ENCODE results near the gene SECTM1. TPM values are rescaled to one million over a fixed set of nuclear protein-coding genes. Genes with fewer than 3 reads are reported as not detected.

SECTM1 gene
- total and polyA plus RNA-seq, 2 experiments from 2014 or later = 9.7 to 15.0 TPM

DNA sequence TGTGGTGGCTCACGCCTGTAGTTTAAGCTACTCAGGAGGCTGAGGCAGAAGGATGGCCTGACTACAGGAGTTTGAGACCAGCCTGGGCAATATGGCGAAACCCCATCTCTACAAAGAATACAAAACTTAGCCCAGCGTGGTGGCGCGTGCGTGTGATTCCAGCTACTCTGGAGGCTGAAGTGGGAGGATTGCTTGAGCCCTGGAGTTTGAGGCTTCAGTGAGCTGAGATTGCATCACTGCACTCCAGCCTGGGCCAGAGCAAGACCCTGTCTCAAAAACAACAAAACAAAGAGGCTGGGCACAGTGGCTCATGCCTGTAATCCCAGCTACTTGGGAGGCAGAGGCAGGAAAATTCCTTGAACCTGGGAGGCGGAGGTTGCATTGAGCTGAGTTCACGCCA, 53.0 kb downstream of the SECTM1 start:
- no peak overlapping the region for H3K27ac ChIP-seq
- no peaks in the 10 kb centered on the region for H3K9me3 ChIP-seq (ENCODE audit: low read depth)
- H2AFZ ChIP-seq = no peak overlapping the region
- no peak for TF ChIP-seq EZH2 (IDR thresholded peaks at IDR 0.05; ENCODE audit: borderline replicate concordance)
- TF ChIP-seq CTCF (IDR thresholded peaks at IDR 0.05; ENCODE audit: poor library complexity) = no peak
- no peak for TF ChIP-seq EZH2phosphoT487 (IDR thresholded peaks at IDR 0.05; ENCODE audit: low read depth, severe bottlenecking, unreplicated experiment)
- no peaks in the 10 kb centered on the region for H3K9me2 ChIP-seq (replicated peaks; ENCODE audit: insufficient read depth)
- peaks cover 11% of the 10 kb centered on the region for H3K4me1 ChIP-seq (ENCODE audit: insufficient read depth)
- no peaks in the 10 kb centered on the region for H3K36me3 ChIP-seq (replicated peaks; ENCODE audit: insufficient read depth, low read depth)
- H3K4me2 ChIP-seq = no peak overlapping the region
- no peaks in the 10 kb centered on the region for H3K79me2 ChIP-seq
- 94% methylated on average over 8 of the region's 8 CpGs for WGBS (ENCODE audit: low lambda C conversion rate, missing lambda C conversion rate)
- H3K4me3 ChIP-seq = no peak overlapping the region
- no peaks in the 10 kb centered on the region for H4K20me1 ChIP-seq (ENCODE audit: insufficient read depth, poor library complexity, severe bottlenecking)
- no peak for DNase-seq (ENCODE audit: low spot score)
- no peaks in the 10 kb centered on the region for H3K27me3 ChIP-seq

GRCh38 chr17:82278786-82279391, 54.7 kb downstream of the SECTM1 start:
- no peak overlapping the region for H3K4me2 ChIP-seq
- peaks cover 9% of the 10 kb centered on the region for H3K79me2 ChIP-seq
- H3K9me2 ChIP-seq (replicated peaks; ENCODE audit: insufficient read depth) = no peaks in the 10 kb centered on the region
- TF ChIP-seq EZH2 (IDR thresholded peaks at IDR 0.05; ENCODE audit: borderline replicate concordance) (no peak), EZH2phosphoT487 (IDR thresholded peaks at IDR 0.05; ENCODE audit: low read depth, severe bottlenecking, unreplicated experiment) (no peak)
- no peak overlapping the region for H3K4me3 ChIP-seq
- H3K27me3 ChIP-seq = no peaks in the 10 kb centered on the region
- no peaks in the 10 kb centered on the region for H3K36me3 ChIP-seq (replicated peaks; ENCODE audit: insufficient read depth, low read depth)
- peaks cover 19% of the 10 kb centered on the region for H3K4me1 ChIP-seq (ENCODE audit: insufficient read depth)
- no peaks in the 10 kb centered on the region for H3K9me3 ChIP-seq (ENCODE audit: low read depth)
- no peaks in the 10 kb centered on the region for H4K20me1 ChIP-seq (ENCODE audit: insufficient read depth, poor library complexity, severe bottlenecking)
- no peak overlapping the region for H2AFZ ChIP-seq
- no peak for DNase-seq (ENCODE audit: low spot score)
- 67% methylated on average over 16 of the region's 16 CpGs for WGBS (ENCODE audit: low lambda C conversion rate, missing lambda C conversion rate)
- H3K27ac ChIP-seq = peak overlapping the region; percentile 51

DNA sequence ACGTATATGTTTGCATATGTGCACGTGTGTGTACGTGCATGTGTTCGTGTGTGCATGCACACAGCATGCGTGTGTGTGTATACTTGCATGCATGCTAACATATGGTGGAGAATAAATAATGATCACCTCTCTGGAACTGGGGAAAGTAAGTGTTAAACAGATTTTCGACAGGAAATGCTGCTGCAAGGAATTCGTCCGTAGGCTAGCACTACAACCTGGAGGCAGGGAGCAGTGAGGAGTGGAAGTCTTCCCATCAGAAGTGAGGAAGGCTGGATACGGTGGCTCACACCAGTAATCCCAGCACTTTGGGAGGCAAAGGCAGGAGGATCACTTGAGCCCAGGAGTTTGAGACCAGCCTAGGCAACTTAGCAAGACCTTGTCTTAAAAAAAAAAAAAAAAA, 55.3 kb downstream of the SECTM1 start:
- TF ChIP-seq CTCF (IDR thresholded peaks at IDR 0.05; ENCODE audit: poor library complexity) (no peak), EZH2 (IDR thresholded peaks at IDR 0.05; ENCODE audit: borderline replicate concordance) (no peak), EZH2phosphoT487 (IDR thresholded peaks at IDR 0.05; ENCODE audit: low read depth, severe bottlenecking, unreplicated experiment) (no peak)
- H3K9me2 ChIP-seq (replicated peaks; ENCODE audit: insufficient read depth) = no peaks in the 10 kb centered on the region
- no peaks in the 10 kb centered on the region for H3K36me3 ChIP-seq (replicated peaks; ENCODE audit: insufficient read depth, low read depth)
- DNase-seq (ENCODE audit: low spot score) = no peak
- no peak overlapping the region for H3K27ac ChIP-seq
- no peak overlapping the region for H3K4me3 ChIP-seq
- WGBS (ENCODE audit: low lambda C conversion rate, missing lambda C conversion rate) = 80% methylated on average over 9 of the region's 9 CpGs
- peaks cover 21% of the 10 kb centered on the region for H3K4me1 ChIP-seq (ENCODE audit: insufficient read depth)
- H2AFZ ChIP-seq = no peak overlapping the region
- no peaks in the 10 kb centered on the region for H3K9me3 ChIP-seq (ENCODE audit: low read depth)
- no peaks in the 10 kb centered on the region for H3K27me3 ChIP-seq
- H3K79me2 ChIP-seq = peaks cover 10% of the 10 kb centered on the region
- no peak overlapping the region for H3K4me2 ChIP-seq
- H4K20me1 ChIP-seq (ENCODE audit: insufficient read depth, poor library complexity, severe bottlenecking) = no peaks in the 10 kb centered on the region

DNA sequence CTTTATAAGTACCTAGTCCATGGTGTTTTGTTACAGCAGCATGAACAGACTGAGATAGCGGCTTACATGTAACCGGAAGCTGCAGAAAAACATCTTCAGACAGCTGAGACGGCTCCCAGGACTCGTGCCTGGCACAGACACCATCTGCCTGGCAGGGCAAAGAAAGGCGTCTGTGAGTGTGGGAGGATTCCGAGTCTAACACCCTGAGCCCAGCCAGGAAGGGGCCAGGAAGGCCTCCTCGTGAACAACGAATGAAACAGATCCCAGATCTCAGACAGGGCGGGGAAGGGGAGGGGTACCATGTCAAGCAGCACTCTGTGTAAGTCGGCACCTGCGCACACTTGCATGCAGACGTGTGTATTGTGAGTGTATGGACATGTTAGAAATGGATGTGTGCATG, 55.7 kb downstream of the SECTM1 start:
- DNase-seq (ENCODE audit: low spot score) = no peak
- Histone ChIP-seq H3K9me2 (replicated peaks; ENCODE audit: insufficient read depth) (no peaks in the 10 kb centered on the region), H2AFZ (no peak overlapping the region), H3K4me1 (ENCODE audit: insufficient read depth) (peaks cover 17% of the 10 kb centered on the region), H3K36me3 (replicated peaks; ENCODE audit: insufficient read depth, low read depth) (no peaks in the 10 kb centered on the region), H4K20me1 (ENCODE audit: insufficient read depth, poor library complexity, severe bottlenecking) (no peaks in the 10 kb centered on the region), H3K79me2 (peaks cover 14% of the 10 kb centered on the region), H3K9me3 (ENCODE audit: low read depth) (no peaks in the 10 kb centered on the region), H3K27ac (no peak overlapping the region), H3K27me3 (no peaks in the 10 kb centered on the region), H3K4me2 (no peak overlapping the region), H3K4me3 (no peak overlapping the region)
- WGBS (ENCODE audit: low lambda C conversion rate, missing lambda C conversion rate) = 81% methylated on average over 12 of the region's 12 CpGs
- TF ChIP-seq EZH2phosphoT487 (IDR thresholded peaks at IDR 0.05; ENCODE audit: low read depth, severe bottlenecking, unreplicated experiment) = no peak
- no peak for TF ChIP-seq CTCF (IDR thresholded peaks at IDR 0.05; ENCODE audit: poor library complexity)
- TF ChIP-seq EZH2 (IDR thresholded peaks at IDR 0.05; ENCODE audit: borderline replicate concordance) = no peak

All from hepatocyte (in vitro differentiated cells).